DMS53 treated with DMSO at 0.1 percent for 48 hours (cell line): ENCODE results near the gene IFNG.

Source experiments
- DNase-seq: peaks from one replicate; lab custom pipeline; 2025; ENCODE audit not compliant: unreplicated experiment; lab: John Stamatoyannopoulos, UW

The IFNG gene

GRCh38 chr12:68169213-68169889, 9.8 kb upstream of the IFNG start:
- DNase-seq, result no peak

GRCh38 chr12:68166317-68166831, 6.8 kb upstream of the IFNG start:
- no peak for DNase-seq

- no peak for DNase-seq
These were observed 4.1 kb upstream of the IFNG start for GRCh38 chr12:68163560-68164081.

- no peak for DNase-seq
These were observed 2.8 kb upstream of the IFNG start for GRCh38 chr12:68162374-68162773.

- DNase-seq, result peak; percentile 17
These were observed 1.1 kb downstream of the IFNG start for GRCh38 chr12:68158432-68158831.

- DNase-seq, result no peak
These were observed 2.2 kb downstream of the IFNG start for GRCh38 chr12:68157380-68157779.

GRCh38 chr12:68156636-68157035, 2.9 kb downstream of the IFNG start:
- no peak for DNase-seq

DNA sequence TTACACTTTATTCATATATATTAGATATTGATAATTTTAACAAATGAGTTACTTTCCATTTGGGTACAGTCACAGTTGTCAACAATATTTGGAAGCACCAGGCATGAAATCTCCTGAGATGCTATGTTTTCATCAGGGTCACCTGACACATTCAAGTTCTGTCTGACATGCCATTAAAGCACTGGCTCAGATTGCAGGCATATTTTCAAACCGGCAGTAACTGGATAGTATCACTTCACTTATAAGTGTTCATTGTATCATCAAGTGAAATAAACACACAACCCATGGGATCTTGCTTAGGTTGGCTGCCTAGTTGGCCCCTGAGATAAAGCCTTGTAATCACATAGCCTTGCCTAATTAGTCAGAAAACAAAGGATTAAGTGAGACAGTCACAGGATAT, 4.8 kb downstream of the IFNG start:
- peak; percentile 42 for DNase-seq

- no peak for DNase-seq
These were observed 11.1 kb downstream of the IFNG start for GRCh38 chr12:68148261-68148951.

- no peak for DNase-seq
These were observed 19.0 kb downstream of the IFNG start for GRCh38 chr12:68140556-68140955.

GRCh38 chr12:68139941-68140340, 19.6 kb downstream of the IFNG start:
- DNase-seq, result no peak

GRCh38 chr12:68139001-68139400, 20.5 kb downstream of the IFNG start:
- no peak for DNase-seq

DNA sequence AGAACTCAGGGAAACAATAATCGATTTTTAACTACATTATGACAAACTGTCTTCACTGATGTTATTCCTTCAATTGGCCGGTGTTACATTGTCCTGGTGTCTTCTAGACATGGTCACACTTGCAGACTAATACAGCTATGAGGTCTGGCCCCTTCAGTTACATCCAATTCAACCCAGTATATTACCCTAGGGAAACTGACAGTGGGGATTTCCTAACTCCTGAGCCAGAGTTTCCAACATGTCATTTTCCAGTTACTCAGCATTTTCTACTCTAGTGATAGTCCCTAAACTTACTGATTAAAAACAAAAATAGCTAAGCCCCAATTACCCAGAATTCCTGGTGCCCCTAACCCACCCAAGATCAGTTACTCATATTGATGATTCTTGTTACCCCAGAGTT, 21.1 kb downstream of the IFNG start:
- DNase-seq, result no peak

- DNase-seq, result no peak
These were observed 22.2 kb downstream of the IFNG start for GRCh38 chr12:68137335-68137830.

- no peak for DNase-seq
These were observed 24.0 kb downstream of the IFNG start for GRCh38 chr12:68135520-68135919.

GRCh38 chr12:68131867-68132414, 27.6 kb downstream of the IFNG start:
- no peak for DNase-seq

GRCh38 chr12:68129979-68130378, 29.6 kb downstream of the IFNG start:
- no peak for DNase-seq

GRCh38 chr12:68122236-68122920, 37.2 kb downstream of the IFNG start:
- no peak for DNase-seq

GRCh38 chr12:68121143-68121542, 38.4 kb downstream of the IFNG start:
- DNase-seq, result no peak

- DNase-seq, result peak; percentile 63
These were observed 39.8 kb downstream of the IFNG start for GRCh38 chr12:68119724-68120211.

- DNase-seq, result no peak
These were observed 40.3 kb downstream of the IFNG start for GRCh38 chr12:68119250-68119649.
